Measurements from ENCODE around the gene GATB. TPM values are rescaled to one million over a fixed set of nuclear protein-coding genes. Genes with fewer than 3 reads are reported as not detected.

GATB gene, protein sequence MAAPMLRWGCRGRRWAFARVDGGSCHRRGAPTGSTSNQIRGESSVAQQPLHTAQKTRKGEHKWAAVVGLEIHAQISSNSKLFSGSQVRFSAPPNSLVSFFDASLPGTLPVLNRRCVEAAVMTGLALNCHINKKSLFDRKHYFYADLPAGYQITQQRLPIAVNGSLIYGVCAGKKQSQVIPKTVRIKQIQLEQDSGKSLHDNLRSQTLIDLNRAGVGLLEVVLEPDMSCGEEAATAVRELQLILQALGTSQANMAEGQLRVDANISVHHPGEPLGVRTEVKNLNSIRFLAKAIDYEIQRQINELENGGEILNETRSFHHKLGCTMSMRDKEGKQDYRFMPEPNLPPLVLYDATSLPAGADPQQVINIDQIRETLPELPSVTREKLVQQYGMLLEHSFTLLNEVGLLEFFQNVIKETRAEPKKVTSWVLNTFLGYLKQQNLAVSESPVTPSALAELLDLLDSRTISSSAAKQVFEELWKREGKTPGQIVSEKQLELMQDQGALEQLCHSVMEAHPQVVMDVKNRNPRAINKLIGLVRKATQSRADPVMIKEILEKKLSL
- total RNA-seq, result 21.4 and 22.2 TPM in 2 replicates

DNA sequence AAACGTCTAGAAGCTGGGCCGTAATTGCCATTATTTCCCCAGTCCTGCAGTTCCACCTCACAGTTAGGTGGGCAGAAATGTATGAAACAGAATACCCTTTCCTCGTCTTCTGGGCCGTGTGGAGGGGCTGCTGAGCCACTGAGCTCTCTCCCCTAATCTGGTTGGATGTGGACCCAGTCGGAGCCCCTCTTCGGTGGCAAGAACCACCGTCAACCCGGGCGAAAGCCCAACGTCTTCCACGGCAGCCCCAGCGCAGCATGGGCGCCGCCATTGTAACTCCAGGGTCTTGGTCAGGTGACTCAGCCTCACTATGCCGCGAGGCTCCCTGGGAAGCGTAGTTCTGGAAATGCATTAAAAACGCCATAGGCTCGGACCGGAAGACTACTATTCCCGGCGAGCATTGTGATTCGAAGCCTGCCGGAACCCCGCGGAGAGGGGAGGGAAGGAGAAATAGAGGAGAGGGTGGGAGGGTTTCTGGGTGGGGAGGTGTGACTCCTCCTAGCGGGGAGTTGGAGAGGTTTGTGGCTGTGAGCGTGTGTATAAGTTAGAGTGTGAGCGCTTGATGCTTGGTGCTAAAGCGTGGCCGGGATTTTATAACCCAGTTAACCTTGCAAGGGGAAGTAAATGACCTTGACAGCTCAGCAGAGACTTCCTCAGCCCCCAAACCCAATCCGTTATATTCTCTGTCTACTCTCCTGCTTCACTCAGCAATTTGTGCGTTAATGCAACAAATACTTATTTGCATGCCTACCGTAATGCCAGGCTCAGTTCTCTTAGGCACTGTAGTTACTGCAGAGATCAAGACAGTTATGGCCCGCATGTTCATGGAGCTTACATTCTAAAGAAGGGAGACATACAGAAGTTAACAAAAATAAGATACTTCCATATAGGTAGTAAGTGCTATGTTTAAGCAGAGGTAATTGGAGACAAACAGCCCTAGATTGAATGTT lies at the start of gene GATB:
GATB (minus strand) TSS at position 296 of the 950 bp plus-strand sequence; CDS start at position 271, 25 bp downstream.
- DNase-seq (ENCODE audit: extremely low read depth, low read depth, low spot score), result peak; percentile 95

DNA sequence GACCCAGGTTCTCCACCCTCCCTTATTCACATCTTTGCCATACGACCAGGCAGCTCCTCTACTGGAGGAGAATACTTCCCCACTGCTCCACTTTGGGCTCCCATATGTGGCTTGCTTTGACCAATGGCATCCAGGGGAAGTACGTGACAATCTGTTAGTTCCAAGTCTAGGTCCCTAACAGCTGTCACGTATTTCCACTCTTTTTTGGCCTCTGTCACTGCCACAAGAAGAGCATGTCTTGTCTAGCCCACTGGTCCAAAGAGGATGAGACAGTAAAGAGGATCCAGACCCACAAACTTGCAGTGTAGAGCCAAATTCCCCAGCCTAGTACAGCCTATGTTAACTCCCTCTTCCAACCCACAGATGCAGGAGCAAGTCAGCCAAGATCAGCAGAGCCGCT lies 49.7 kb upstream of the GATB start:
- DNase-seq (ENCODE audit: extremely low read depth, low read depth, low spot score), result no peak

DNA sequence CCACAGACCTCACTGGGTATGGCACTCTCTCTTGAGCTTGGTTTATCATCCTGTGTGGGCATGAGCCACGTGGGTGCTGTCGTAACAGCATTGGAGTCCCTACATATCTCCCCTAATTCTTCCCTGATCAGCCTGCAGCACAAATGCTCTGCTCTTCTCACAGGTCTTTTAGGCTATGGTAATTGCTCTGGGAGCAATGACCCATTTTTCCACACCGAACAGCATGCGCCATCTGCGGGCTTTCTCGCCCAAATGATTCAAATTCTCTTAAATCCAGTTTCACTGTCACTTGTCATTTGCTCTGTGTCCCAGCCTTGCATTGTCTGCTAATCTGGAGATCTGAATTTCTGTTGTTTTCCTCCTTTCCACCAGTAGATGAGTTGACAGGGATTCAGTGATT lies 48.9 kb upstream of the GATB start:
- no peak for DNase-seq (ENCODE audit: extremely low read depth, low read depth, low spot score)

DNA sequence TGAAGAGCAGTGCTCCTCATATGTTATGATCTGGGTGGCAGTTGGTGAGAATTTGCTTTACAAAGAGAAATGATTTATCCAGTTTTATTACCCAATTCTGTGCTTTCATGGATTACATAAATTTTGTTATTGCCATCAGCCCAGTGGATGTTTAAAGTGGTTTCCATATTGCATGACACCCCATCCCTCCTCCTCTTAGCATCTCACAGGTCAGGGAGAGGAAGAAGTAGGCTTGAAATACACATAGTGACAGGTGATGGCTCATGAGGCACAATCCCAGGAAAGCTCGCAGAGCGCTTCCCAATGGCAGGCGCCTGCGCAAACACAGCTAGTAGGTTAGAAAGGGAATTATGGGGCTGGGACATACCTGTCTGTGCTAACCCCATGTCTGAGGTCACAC lies 47.7 kb upstream of the GATB start:
- DNase-seq (ENCODE audit: extremely low read depth, low read depth, low spot score), result no peak

DNA sequence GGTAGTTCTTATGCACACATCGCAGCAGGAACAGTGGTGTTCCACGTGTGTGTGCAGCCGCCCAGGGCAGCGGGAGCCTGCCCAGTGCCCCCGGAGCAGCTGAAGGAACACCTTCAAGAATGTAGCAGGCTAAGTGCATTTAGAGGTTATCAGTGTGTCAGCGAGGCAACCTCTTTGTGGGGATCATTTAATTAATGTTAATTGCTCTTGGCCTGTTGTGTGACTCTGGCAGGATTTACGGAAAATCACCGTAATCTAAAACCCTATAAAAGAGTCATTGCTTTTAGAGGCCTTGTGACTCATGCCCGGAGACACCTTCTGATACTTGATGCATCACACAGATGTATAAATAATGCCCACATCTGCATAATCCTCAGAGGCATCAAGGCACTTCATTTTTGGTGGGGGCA lies 47.3 kb upstream of the GATB start:
- DNase-seq (ENCODE audit: extremely low read depth, low read depth, low spot score), result no peak

DNA sequence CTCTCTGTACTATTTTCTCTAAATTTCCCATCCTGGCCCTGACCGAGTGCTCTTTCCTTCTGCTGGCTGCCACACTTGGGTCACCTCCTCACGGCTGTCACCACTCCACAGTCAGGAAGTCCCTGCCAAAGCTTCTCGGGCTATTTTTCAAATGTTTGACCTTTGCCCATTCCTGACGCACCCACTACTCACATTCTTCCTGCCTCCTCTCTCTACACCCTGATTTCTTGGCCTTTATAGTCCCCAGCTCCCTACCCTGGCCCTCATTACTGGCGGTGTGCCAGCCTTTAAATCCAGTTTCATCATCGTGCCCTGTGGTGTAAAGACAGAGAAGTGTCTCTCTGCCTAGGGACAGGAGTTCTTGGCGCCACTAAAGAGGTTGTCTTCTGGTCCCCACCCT lies 46.4 kb upstream of the GATB start:
- no peak for DNase-seq (ENCODE audit: extremely low read depth, low read depth, low spot score)

DNA sequence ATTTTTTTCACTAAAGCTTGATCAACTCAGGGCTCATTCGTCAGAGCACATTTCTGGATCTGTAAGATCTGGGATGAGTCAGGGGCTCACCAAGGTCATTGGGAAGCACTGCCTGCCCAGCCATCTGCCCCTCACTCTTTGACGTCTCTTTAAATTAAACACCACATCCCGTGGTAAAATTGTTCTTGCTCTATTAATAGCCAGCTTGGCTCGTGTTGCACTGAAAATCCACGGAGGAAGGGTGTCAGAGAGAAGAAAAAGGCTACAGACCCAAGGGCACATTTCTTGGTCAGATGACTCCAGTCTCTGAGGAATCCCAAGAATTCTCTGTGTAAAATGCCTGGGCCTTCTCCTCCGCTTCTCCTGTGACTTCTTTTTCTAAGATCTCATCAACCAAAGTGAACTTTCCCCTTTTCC lies 45.7 kb upstream of the GATB start:
- DNase-seq (ENCODE audit: extremely low read depth, low read depth, low spot score), result no peak

DNA sequence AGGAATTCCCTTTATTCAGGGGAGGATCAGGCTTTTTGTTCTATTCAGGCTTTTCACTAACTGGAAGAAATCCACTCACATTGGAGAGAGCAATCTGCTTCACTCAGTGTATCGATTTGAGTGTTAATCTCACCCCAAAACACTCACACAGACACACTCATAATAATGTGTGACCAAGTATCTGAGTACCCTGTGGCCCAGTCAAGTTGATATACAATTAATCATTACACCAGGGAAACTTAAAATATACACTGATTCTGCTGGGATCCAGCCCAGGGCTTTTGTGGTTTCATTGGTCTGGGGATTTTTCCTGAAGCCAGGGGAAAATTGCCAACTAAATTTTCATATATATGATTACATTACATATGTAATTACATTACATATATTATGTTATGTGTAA lies 44.0 kb upstream of the GATB start:
- no peak for DNase-seq (ENCODE audit: extremely low read depth, low read depth, low spot score)

DNA sequence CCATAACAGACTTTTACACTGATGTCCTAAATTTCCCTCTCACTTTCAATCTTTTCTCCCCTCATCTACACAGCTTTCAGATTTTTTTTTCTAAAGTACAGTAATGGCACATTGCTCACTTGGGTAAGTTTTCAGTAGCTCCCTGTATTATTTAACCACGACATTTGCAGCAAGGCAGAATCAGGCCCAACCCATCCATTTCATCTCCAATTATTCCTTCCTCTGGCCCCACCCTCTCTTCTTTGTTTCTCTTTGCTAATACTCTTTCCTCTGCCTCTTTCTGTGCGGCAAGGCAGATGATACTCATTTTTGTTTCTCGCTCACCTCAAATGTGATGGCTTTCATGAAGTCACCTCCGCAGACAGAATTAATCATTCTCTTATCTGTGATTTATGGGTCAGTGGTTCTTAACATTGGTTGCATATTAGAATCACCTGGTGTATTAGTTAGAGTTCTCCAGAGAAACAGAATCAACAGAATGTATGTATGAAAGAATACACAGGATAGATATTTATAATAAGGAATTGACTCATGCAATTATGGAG lies 43.4 kb upstream of the GATB start:
- DNase-seq (ENCODE audit: extremely low read depth, low read depth, low spot score), result no peak

DNA sequence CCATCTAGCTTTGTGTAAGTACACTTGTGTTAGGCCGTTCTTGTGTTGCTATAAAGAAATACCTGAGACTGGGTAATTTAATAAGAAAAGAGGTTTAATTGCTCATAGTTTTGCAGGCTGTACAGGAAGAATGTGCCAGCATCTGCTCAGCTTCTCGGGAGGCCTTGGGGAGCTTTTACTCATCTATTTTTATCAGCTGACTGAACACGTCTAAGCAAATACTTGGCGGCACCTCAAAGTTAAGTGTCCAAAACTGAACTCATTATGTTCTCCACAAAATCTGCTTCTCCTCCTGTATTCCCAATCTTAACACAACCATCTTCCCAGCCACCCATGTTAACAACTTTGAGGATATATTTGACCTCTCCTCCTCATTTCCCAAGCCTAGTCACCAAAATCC lies 42.4 kb upstream of the GATB start:
- no peak for DNase-seq (ENCODE audit: extremely low read depth, low read depth, low spot score)

DNA sequence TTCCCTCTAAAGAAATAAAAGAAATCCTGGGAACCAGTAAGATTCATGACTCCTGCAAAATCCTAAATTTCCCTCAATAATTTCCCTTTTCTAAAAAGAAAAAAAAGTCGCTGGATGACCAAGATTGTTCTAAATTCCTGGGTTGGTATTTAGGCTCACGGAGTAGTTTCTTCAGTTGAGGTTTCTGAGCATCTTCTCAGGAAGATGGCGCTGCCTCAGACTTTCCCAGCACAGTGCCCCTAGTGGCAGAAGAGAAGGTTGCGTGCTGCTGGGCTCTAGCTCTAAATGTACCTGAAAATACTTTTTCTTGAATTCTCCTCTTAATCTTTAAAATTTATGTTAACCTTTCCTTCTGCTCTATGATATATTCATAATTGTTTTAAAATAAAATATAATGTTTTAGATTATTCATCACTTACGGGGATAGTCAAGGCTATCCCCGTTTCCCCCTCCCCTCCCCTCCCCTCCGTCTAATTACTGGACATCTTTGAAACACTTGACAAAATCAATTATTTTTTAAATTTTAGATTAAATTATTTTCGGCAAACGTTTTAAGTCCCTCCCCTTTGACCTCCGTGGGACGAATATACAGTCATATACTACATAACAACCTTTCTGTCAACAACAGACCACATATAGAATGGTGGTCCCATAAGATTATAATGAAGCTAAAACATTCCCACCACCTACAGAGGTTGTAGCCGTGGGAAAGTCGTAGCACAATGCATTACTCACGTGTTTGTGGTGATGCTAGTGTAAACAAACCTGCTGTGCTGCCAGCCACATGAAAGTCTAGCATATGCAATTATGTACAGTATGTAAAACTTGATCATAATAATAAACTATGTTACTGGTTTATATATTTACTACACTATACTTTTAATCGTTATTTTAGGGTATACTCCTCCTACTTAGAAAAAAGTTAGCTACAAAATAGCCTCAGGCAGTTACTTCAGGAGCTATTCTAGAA lies 41.0 kb upstream of the GATB start:
- peak; percentile 7 for DNase-seq (ENCODE audit: extremely low read depth, low read depth, low spot score)

DNA sequence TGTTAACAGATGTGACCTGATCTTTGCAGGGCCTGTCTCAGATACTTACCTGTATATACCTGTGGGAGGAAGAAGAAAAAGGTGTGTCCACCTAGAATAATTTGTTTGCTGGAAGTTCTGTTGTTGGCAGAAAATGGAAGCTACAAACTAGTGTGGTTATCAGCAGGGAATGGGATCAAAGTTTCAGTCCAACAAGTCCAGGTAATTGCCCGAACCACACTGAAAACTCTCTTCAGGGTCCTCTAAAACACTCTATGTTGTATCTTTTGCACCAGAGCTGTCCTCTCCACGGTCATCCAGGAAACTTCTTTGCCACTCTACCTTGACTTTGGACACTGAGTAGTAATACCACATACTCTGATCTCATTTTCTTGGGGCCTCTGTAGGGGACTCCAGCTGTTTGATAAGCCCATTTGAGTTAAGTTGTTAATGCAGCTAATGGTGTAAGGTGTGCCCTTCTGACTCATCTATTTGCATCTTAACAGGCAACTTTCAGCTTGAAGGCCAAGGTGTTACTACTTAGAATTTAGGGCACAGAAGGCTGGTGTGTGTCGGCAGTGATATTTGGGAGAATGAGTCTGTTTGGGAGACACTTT lies 38.7 kb upstream of the GATB start:
- no peak for DNase-seq (ENCODE audit: extremely low read depth, low read depth, low spot score)

DNA sequence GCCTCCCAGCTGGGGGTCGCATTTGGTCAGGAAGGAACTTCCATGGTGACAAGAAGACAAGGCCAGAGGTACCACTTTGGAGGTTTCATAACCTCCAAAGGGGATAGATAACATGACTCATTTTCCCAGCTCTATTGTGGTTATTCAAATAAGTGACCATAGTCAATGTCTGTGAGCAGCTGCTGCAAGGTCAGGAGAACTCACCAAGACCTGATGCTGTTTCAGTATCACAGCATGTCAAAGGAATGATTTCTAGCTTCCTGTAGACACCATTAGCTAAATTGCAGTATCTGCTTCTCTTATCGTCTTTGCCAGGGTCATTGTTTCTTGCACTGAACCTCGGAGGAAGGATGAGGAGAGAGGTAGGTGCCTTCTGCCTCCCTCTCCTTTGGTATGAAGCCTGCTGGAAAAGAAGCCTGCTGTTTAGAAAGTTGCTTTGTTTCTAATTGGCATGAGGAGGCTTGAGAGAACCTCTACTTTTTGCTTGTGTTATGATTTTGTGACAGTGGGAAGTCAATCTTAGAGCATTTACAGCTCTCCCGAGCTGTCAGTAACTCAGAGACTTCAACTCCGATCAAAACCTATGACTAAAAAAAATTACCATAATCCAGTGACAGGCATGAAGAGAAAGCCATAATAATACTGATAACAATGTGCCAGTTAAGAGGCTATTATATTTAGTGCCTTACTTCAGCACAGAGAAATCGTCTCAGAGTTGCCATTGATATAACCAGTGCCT lies 38.0 kb upstream of the GATB start:
- no peak for DNase-seq (ENCODE audit: extremely low read depth, low read depth, low spot score)

DNA sequence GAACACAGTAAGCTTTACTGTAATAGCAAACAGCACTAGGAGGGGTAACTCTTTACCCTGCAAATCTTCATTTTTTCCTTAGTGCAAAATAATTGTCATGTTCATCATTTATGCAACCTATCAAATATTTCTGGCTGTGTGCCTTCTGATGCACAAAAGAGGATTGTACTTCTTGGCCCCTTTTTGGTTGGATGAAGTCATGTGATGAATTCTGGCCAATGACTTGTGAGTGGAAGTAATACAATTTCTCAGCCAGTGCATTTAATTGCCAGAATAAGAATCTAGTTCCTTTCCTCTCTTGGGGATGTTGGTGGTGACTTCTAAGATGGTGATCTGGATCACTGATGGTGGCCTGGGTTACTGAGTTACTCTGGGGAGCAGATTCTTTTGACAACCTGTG lies 37.0 kb upstream of the GATB start:
- no peak for DNase-seq (ENCODE audit: extremely low read depth, low read depth, low spot score)

DNA sequence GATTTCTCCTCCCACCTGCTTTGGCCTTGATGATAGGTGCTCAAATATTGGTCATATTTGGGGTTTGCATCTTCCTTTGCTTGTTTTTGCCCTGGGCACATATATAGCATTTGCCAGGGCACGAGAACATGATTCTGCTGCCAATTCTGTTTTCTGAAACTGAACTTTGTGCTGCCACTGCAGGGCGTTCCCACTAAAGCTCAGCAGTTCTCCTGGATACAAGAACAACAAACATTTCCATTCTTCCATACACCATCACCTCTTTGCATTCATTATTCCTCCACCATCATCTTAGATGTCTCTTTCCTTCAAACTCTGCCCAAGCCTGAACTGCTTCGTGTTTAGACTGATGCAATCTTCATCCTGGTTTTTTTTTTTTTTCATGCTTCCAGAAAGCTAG lies 36.3 kb upstream of the GATB start:
- DNase-seq (ENCODE audit: extremely low read depth, low read depth, low spot score), result no peak

DNA sequence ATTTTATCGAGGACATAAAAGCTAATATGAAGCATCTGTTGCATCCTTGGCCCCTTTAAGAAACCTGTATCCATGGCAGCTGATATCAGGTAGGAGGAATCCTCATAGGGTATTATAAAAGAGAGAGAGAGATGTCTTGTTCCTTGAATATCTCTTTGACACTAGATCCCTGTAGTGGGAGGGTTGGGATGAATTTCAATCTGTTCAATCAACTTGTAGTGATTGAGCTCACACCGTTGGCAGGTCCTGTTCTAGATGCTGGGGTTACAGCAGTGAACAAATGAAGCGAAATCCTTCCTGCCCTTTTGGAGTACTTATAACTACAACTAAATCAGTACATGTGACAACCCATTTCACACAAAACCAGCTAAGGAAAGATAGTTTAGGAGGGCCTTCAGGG lies 35.3 kb upstream of the GATB start:
- DNase-seq (ENCODE audit: extremely low read depth, low read depth, low spot score), result no peak

DNA sequence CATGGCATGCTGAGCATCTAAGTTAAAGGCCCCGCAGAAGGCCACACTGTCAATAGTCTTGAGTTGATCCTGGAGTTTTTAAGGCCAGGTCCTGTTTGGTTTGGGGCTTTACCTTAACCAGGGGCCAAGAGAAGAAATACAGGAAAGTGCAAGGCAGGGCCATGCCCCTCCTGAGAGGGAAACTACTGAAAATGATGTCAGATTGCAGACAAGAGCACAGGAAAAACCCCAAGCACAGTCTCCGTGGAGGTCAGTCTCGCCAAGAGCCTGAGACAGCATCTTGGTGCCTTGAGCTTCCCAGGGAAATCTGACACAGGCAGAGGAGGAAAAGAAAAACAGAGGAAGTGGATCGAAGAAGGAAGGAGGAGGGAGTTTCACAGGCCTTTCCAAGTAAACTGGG lies 32.2 kb upstream of the GATB start:
- DNase-seq (ENCODE audit: extremely low read depth, low read depth, low spot score), result no peak

DNA sequence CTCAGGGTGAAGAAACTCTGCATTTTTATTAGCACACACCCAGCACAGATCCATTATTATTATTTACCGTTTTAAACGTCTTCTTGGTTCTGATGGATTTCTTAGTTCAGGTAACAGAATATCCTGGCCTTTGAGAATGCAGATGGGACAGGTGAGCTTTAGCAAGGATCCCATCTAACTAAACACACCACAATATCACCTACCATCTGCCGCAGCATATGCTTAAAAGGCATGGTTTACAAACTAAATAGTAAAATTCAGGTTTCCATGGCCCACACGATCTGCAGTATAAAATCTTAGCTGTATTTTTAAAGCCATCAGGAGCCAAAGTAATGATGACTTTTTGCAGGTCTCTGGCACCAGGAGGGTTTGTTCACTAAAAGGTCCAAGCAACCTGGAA lies 31.7 kb upstream of the GATB start:
- no peak for DNase-seq (ENCODE audit: extremely low read depth, low read depth, low spot score)

DNA sequence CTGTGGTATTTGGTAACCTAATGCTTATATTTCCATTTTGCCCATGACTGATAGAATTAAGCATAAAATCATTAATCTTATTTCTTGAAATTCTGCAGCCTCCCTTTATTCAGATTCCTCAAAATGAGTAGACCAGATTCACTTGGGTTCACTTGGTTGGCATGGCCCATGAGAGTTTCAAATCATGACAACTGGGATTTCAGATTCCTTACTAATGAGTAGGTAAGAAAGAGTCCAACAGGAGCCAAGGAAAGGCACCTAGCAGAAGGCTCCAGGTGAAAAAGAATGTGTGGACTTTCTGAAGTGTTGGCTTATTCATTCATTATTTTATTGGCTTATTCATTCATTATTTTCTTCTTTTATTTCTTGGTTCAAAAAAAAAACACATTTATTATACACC lies 27.2 kb upstream of the GATB start:
- DNase-seq (ENCODE audit: extremely low read depth, low read depth, low spot score), result no peak

All from glomerular endothelial cell (primary cell).